ENCODE results near the gene DHX16. TPM values are rescaled to one million over a fixed set of nuclear protein-coding genes. Genes with fewer than 3 reads are reported as not detected.

DHX16 gene
- total and polyA plus RNA-seq, 9 of the 15 experiments (the other 6 are each of a cell fraction or from before 2014, with no cell fraction given), result 14.6 to 66.1 (median 47.5) TPM

GRCh38 chr6:30721198-30722024 is 48.6 kb upstream of the DHX16 start (continued):
- no peak for TF ChIP-seq MYBL2 (IDR thresholded peaks at IDR 0.05; ENCODE audit: low read depth)
- TF ChIP-seq MYBL2 (CRISPR knock-in tag; IDR thresholded peaks at IDR 0.05; ENCODE audit: borderline replicate concordance), result no peak
- no peak for TF ChIP-seq ZNF124 (CRISPR knock-in tag; IDR thresholded peaks at IDR 0.05)
- TF ChIP-seq BCL6 (CRISPR knock-in tag; IDR thresholded peaks at IDR 0.05), result no peak
- TF ChIP-seq, protein P1, sequence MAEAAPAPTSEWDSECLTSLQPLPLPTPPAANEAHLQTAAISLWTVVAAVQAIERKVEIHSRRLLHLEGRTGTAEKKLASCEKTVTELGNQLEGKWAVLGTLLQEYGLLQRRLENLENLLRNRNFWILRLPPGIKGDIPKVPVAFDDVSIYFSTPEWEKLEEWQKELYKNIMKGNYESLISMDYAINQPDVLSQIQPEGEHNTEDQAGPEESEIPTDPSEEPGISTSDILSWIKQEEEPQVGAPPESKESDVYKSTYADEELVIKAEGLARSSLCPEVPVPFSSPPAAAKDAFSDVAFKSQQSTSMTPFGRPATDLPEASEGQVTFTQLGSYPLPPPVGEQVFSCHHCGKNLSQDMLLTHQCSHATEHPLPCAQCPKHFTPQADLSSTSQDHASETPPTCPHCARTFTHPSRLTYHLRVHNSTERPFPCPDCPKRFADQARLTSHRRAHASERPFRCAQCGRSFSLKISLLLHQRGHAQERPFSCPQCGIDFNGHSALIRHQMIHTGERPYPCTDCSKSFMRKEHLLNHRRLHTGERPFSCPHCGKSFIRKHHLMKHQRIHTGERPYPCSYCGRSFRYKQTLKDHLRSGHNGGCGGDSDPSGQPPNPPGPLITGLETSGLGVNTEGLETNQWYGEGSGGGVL (CRISPR knock-in tag; IDR thresholded peaks at IDR 0.05), result no peak
- TF ChIP-seq, protein P2, sequence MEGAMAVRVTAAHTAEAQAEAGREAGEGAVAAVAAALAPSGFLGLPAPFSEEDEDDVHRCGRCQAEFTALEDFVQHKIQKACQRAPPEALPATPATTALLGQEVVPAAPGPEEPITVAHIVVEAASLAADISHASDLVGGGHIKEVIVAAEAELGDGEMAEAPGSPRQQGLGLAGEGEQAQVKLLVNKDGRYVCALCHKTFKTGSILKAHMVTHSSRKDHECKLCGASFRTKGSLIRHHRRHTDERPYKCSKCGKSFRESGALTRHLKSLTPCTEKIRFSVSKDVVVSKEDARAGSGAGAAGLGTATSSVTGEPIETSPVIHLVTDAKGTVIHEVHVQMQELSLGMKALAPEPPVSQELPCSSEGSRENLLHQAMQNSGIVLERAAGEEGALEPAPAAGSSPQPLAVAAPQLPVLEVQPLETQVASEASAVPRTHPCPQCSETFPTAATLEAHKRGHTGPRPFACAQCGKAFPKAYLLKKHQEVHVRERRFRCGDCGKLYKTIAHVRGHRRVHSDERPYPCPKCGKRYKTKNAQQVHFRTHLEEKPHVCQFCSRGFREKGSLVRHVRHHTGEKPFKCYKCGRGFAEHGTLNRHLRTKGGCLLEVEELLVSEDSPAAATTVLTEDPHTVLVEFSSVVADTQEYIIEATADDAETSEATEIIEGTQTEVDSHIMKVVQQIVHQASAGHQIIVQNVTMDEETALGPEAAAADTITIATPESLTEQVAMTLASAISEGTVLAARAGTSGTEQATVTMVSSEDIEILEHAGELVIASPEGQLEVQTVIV (CRISPR knock-in tag; IDR thresholded peaks at IDR 0.05; ENCODE audit: borderline replicate concordance), result peak; percentile 55; the same call in 1 of the 2 replicates
- TF ChIP-seq ZNF212 (CRISPR knock-in tag; IDR thresholded peaks at IDR 0.05), result peak; percentile 68; the same call in 1 of the 2 replicates
- TF ChIP-seq, protein P3, sequence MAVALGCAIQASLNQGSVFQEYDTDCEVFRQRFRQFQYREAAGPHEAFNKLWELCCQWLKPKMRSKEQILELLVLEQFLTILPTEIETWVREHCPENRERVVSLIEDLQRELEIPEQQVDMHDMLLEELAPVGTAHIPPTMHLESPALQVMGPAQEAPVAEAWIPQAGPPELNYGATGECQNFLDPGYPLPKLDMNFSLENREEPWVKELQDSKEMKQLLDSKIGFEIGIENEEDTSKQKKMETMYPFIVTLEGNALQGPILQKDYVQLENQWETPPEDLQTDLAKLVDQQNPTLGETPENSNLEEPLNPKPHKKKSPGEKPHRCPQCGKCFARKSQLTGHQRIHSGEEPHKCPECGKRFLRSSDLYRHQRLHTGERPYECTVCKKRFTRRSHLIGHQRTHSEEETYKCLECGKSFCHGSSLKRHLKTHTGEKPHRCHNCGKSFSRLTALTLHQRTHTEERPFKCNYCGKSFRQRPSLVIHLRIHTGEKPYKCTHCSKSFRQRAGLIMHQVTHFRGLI (CRISPR knock-in tag; IDR thresholded peaks at IDR 0.05), result no peak
- TF ChIP-seq, protein P4, sequence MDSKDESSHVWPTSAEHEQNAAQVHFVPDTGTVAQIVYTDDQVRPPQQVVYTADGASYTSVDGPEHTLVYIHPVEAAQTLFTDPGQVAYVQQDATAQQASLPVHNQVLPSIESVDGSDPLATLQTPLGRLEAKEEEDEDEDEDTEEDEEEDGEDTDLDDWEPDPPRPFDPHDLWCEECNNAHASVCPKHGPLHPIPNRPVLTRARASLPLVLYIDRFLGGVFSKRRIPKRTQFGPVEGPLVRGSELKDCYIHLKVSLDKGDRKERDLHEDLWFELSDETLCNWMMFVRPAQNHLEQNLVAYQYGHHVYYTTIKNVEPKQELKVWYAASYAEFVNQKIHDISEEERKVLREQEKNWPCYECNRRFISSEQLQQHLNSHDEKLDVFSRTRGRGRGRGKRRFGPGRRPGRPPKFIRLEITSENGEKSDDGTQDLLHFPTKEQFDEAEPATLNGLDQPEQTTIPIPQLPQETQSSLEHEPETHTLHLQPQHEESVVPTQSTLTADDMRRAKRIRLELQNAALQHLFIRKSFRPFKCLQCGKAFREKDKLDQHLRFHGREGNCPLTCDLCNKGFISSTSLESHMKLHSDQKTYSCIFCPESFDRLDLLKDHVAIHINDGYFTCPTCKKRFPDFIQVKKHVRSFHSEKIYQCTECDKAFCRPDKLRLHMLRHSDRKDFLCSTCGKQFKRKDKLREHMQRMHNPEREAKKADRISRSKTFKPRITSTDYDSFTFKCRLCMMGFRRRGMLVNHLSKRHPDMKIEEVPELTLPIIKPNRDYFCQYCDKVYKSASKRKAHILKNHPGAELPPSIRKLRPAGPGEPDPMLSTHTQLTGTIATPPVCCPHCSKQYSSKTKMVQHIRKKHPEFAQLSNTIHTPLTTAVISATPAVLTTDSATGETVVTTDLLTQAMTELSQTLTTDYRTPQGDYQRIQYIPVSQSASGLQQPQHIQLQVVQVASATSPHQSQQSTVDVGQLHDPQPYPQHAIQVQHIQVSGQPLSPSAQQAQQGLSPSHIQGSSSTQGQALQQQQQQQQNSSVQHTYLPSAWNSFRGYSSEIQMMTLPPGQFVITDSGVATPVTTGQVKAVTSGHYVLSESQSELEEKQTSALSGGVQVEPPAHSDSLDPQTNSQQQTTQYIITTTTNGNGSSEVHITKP (IDR thresholded peaks at IDR 0.05; ENCODE audit: partially characterized antibody), result peak; percentile 4
- no peak for TF ChIP-seq ZNF668 (CRISPR knock-in tag; IDR thresholded peaks at IDR 0.05)
- TF ChIP-seq DDX20 (tag; IDR thresholded peaks at IDR 0.05; ENCODE audit: low read depth), result no peak
- no peak for TF ChIP-seq FOXK2 (conservative IDR thresholded peaks at IDR 0.05 in 1 of 2, IDR thresholded peaks at IDR 0.05 in 1 of 2; ENCODE audit: low read depth in 2 of 2)
- TF ChIP-seq, protein P5, sequence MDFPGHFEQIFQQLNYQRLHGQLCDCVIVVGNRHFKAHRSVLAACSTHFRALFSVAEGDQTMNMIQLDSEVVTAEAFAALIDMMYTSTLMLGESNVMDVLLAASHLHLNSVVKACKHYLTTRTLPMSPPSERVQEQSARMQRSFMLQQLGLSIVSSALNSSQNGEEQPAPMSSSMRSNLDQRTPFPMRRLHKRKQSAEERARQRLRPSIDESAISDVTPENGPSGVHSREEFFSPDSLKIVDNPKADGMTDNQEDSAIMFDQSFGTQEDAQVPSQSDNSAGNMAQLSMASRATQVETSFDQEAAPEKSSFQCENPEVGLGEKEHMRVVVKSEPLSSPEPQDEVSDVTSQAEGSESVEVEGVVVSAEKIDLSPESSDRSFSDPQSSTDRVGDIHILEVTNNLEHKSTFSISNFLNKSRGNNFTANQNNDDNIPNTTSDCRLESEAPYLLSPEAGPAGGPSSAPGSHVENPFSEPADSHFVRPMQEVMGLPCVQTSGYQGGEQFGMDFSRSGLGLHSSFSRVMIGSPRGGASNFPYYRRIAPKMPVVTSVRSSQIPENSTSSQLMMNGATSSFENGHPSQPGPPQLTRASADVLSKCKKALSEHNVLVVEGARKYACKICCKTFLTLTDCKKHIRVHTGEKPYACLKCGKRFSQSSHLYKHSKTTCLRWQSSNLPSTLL (IDR thresholded peaks at IDR 0.05), result 0 out of 2 replicates have a peak, but pooled peaks have one; percentile 31
- TF ChIP-seq HNRNPUL1 (IDR thresholded peaks at IDR 0.05; ENCODE audit: low read length), result no peak

Data from K562 (cell line).